ENCODE results near the gene GSTM4. TPM values are rescaled to one million over a fixed set of nuclear protein-coding genes. Genes with fewer than 3 reads are reported as not detected.
"Not testable (repeated sequence)": the region's sequence is repeated elsewhere in the genome, so short reads cannot be mapped to it uniquely, and the experiment has no call there.

The GSTM4 gene
- total RNA-seq, 2 donors from 2014 or later = 22.0 to 23.8 TPM

DNA sequence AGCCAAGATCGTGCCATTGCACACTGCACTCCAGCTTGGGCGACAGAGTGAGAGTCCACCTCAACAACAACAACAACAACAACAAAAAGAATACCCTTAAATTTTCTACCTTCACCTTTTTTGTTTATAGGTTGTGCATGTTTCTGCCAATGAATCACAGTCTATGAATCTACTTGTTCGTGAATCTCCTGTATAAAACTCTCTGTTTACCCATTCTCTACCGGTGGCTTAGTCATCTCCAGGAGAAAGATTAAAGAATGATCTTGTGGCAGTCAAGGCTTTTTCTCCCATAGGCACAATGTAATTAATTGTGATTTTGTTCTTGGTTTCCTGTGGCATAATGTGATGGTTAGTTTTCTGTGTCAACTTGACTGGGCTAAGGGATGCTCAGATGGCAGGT is 42.0 kb downstream of the GSTM4 start:
- H3K36me3 Mint-ChIP-seq; H3K27ac Mint-ChIP-seq; H3K9me3 Mint-ChIP-seq; DNase-seq (ENCODE audit: low spot score in 2 of 2); ATAC-seq: not testable (repeated sequence)

- not testable (repeated sequence) for H3K27ac Mint-ChIP-seq; DNase-seq (ENCODE audit: low spot score in 2 of 2); H3K36me3 Mint-ChIP-seq; ATAC-seq; H3K9me3 Mint-ChIP-seq
Measured at GRCh38 chr1:109702940-109703339, 47.0 kb downstream of the GSTM4 start.

GRCh38 chr1:109704173-109704572 is 48.3 kb downstream of the GSTM4 start:
- H3K36me3 Mint-ChIP-seq = peaks cover under 1 to 3% of the 10 kb centered on the region in 2 donors
- peaks cover 0 to 1% of the 10 kb centered on the region in 2 donors for H3K9me3 Mint-ChIP-seq
- no peak for ATAC-seq
- H3K27ac Mint-ChIP-seq = no peak overlapping the region
- DNase-seq (ENCODE audit: low spot score in 2 of 2) = no peak

GRCh38 chr1:109705411-109705810 is 49.5 kb downstream of the GSTM4 start:
- ATAC-seq (no peak), DNase-seq (ENCODE audit: low spot score in 2 of 2) (no peak)
- Mint-ChIP-seq H3K27ac (no peak overlapping the region), H3K9me3 (peaks cover 0 to 6% of the 10 kb centered on the region in 2 donors), H3K36me3 (peaks cover 6 to 8% of the 10 kb centered on the region in 2 donors)

GRCh38 chr1:109708949-109709348 is 53.0 kb downstream of the GSTM4 start:
- not testable (repeated sequence) for ATAC-seq; DNase-seq (ENCODE audit: low spot score in 2 of 2); H3K36me3 Mint-ChIP-seq; H3K9me3 Mint-ChIP-seq; H3K27ac Mint-ChIP-seq

DNA sequence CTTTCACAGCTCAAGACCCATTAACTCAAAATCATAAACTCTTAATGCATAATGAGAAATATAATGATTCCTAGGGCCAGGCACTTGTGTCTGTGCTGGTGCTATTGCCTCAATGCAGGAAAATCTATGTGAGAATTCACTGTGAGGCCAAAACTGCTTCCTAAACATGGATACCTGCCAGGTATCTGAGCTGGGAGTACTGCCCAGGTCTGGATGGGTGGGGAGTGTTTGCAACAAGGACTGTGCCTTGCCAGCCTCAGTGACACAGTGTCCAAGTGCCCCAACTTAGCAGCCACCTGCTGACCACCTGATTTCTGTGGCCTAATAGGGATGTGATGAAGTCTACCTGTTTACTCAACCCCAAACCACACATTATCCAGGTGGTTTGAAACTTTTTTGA is 53.9 kb downstream of the GSTM4 start:
- not testable (repeated sequence) for H3K36me3 Mint-ChIP-seq; H3K9me3 Mint-ChIP-seq; DNase-seq (ENCODE audit: low spot score in 2 of 2); H3K27ac Mint-ChIP-seq; ATAC-seq

Other genes starting within 250 kb of the GSTM4 start
- gene PSMA5, start 229.7 kb upstream of the GSTM4 start, total RNA-seq = 100 to 1,000 TPM; 185 to 189 TPM
- under 1 TPM in 1 of 2 donors, not detected in 1; 0.09 TPM for gene SYPL2, start 189.6 kb upstream of the GSTM4 start, total RNA-seq
- 10 to 100 TPM; 11.5 to 21.9 TPM for gene ATXN7L2, start 172.2 kb upstream of the GSTM4 start, total RNA-seq
- 10 to 100 TPM; 11.3 to 14.9 TPM for gene CYB561D1, start 162.0 kb upstream of the GSTM4 start, total RNA-seq
- 1 to 10 TPM in 1 of 2 donors, under 1 TPM in 1; 0.97 to 1.3 TPM for gene AMIGO1, start 146.4 kb upstream of the GSTM4 start, total RNA-seq
- under 1 TPM in 1 of 2 donors, not detected in 1; 0.57 TPM for gene GPR61, start 116.2 kb upstream of the GSTM4 start, total RNA-seq
- 10 to 100 TPM in 1 of 2 donors, 1 to 10 TPM in 1; 8.9 to 10.1 TPM for gene GNAI3, start 107.5 kb upstream of the GSTM4 start, total RNA-seq
- under 1 TPM in 1 of 2 donors, not detected in 1; 0.34 TPM for gene GNAT2, start 36.5 kb upstream of the GSTM4 start, total RNA-seq
- 100 to 1,000 TPM in 1 of 2 donors, 10 to 100 TPM in 1; 91.5 to 113 TPM for gene AMPD2, start 36.3 kb upstream of the GSTM4 start, total RNA-seq
- gene GSTM2, start 12.0 kb downstream of the GSTM4 start, total RNA-seq = 10 to 100 TPM; 13.6 to 41.7 TPM
- gene GSTM1, start 31.7 kb downstream of the GSTM4 start, total RNA-seq = 100 to 1,000 TPM in 1 of 2 donors, not detected in 1; 129 TPM
- under 1 TPM in 1 of 2 donors, not detected in 1; 0.89 TPM for gene GSTM5, start 56.2 kb downstream of the GSTM4 start, total RNA-seq
- 10 to 100 TPM; 39.0 to 41.1 TPM for gene GSTM3, start 84.9 kb downstream of the GSTM4 start, total RNA-seq
- not detected for gene EPS8L3, start 107.8 kb downstream of the GSTM4 start, total RNA-seq

Data from activated naive CD4-positive, alpha-beta T cell treated with anti-CD3 and anti-CD28 coated beads, Interleukin-2, amount 50 U/mL, for 72 hours (primary cell).